ENCODE data around the gene CCDC13. TPM values are rescaled to one million over a fixed set of nuclear protein-coding genes. Genes with fewer than 3 reads are reported as not detected.

Gene CCDC13
- total and polyA plus RNA-seq, 4 donors: 0.42 to 2.3 (median 1.0) TPM

- Histone ChIP-seq H3K4me1 (ENCODE audit: control insufficient read depth in 4 of 4, insufficient read depth in 4 of 4, low read length in 3 of 4) (no peaks in the 10 kb centered on the region), H3K9me3 (ENCODE audit: control insufficient read depth in 4 of 4, low read length in 3 of 4) (no peaks in the 10 kb centered on the region), H3K27me3 (ENCODE audit: control insufficient read depth in 4 of 4, insufficient read depth in 4 of 4, low read length in 3 of 4) (no peaks in the 10 kb centered on the region), H3K4me3 (ENCODE audit: low read depth in 1 of 3, low read length in 3 of 3) (no peak overlapping the region), H3K36me3 (ENCODE audit: control insufficient read depth in 4 of 4, insufficient read depth in 3 of 4, low read depth in 1 of 4, low read length in 3 of 4) (no peaks in the 10 kb centered on the region), H3K27ac (ENCODE audit: low read depth in 1 of 2, low read length in 2 of 2) (no peak overlapping the region), H3K9ac (ENCODE audit: low read depth in 1 of 2, low read length in 2 of 2) (no peak overlapping the region)
- no peak for DNase-seq (ENCODE audit: low spot score)
- TF ChIP-seq JUND (IDR thresholded peaks at IDR 0.05): no peak
- no peak for TF ChIP-seq ZBTB33 (IDR thresholded peaks at IDR 0.05)
- no peak for TF ChIP-seq EGR1 (IDR thresholded peaks at IDR 0.05; ENCODE audit: low read depth in 2 of 2)
- TF ChIP-seq CTCF (IDR thresholded peaks at IDR 0.05; ENCODE audit: low read depth, low read length, missing input control): no peak
- TF ChIP-seq HNF4G (IDR thresholded peaks at IDR 0.05): no peak
- TF ChIP-seq FOXA2 (IDR thresholded peaks at IDR 0.05): no peak
- no peak for TF ChIP-seq GABPA (IDR thresholded peaks at IDR 0.05 in 1 of 2, conservative IDR thresholded peaks at IDR 0.05 in 1 of 2)
- no peak for TF ChIP-seq SP1 (IDR thresholded peaks at IDR 0.05)
- TF ChIP-seq YY1 (IDR thresholded peaks at IDR 0.05): no peak
- no peak for TF ChIP-seq RAD21 (IDR thresholded peaks at IDR 0.05)
- TF ChIP-seq ATF3 (IDR thresholded peaks at IDR 0.05): no peak
- no peak for TF ChIP-seq NR2F2 (IDR thresholded peaks at IDR 0.05)
- TF ChIP-seq REST (IDR thresholded peaks at IDR 0.05): no peak
- TF ChIP-seq FOXA1 (IDR thresholded peaks at IDR 0.05): no peak
- 88% methylated on average over 3 of the region's 3 CpGs for WGBS
Observed at GRCh38 chr3:42728668-42729364, 44.2 kb downstream of the CCDC13 start.

- no peak for DNase-seq (ENCODE audit: low spot score)
- Histone ChIP-seq H3K27ac (ENCODE audit: low read depth in 1 of 2, low read length in 2 of 2) (no peak overlapping the region), H3K4me1 (ENCODE audit: control insufficient read depth in 4 of 4, insufficient read depth in 4 of 4, low read length in 3 of 4) (no peaks in the 10 kb centered on the region), H3K4me3 (ENCODE audit: low read depth in 1 of 3, low read length in 3 of 3) (no peak overlapping the region), H3K9me3 (ENCODE audit: control insufficient read depth in 4 of 4, low read length in 3 of 4) (no peaks in the 10 kb centered on the region), H3K27me3 (ENCODE audit: control insufficient read depth in 4 of 4, insufficient read depth in 4 of 4, low read length in 3 of 4) (no peaks in the 10 kb centered on the region), H3K9ac (ENCODE audit: low read depth in 1 of 2, low read length in 2 of 2) (no peak overlapping the region), H3K36me3 (ENCODE audit: control insufficient read depth in 4 of 4, insufficient read depth in 3 of 4, low read depth in 1 of 4, low read length in 3 of 4) (no peaks in the 10 kb centered on the region)
- TF ChIP-seq REST (IDR thresholded peaks at IDR 0.05): no peak
- no peak for TF ChIP-seq NR2F2 (IDR thresholded peaks at IDR 0.05)
- TF ChIP-seq RXRA (IDR thresholded peaks at IDR 0.05): no peak
- WGBS: 55% methylated on average over 3 of the region's 3 CpGs
Observed at GRCh38 chr3:42728056-42728455, 45.0 kb downstream of the CCDC13 start.

All from liver (tissue), 9 donors.